Measurements from ENCODE around the gene GHRL.
"Not testable (repeated sequence)": the region's sequence is repeated elsewhere in the genome, so short reads cannot be mapped to it uniquely, and the experiment has no call there.

GHRL gene

DNA sequence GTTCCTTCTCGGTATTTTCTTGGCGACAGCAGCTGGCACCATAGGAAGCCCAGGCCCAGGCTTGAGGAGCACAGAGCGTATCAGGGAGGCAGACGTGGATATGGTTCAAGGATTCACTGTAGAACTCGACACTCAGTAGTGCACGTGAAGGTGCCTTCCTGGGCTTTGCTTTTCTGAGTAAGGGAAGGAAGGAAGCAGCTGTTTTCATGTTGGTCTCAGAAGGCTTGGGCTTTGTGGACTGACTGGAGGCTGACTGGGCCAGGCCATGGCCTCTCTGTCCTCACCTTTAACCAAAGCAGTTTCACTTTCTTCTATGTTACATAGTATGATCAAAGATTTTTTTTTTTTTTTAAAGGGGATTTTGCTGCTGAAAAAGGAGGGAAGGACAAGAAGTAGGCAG, 6.9 kb upstream of the GHRL start:
- DNase-seq (ENCODE audit: low spot score): peak; percentile 50
- TF ChIP-seq CTCF (IDR thresholded peaks at IDR 0.05; ENCODE audit: extremely low read depth, missing control alignments): no peak

DNA sequence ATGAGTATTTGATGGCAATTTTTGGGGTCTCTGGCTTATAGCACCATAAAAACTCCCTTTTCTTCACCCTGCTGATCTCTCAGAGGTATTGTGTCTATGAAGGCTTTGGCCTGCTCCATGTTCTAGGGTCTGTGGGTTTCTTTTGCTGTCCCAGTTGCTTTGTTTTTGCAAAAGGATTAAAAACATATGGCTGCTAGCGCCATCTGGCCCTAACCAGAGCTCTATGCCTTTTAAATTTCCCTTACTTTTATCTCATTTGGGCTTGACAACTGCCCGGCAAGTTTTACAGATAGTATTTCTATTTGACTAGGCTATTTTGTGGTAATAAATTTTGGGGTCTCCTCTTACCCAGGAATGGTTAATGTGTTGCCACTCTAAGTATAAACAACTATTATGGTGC, 6.4 kb upstream of the GHRL start:
- DNase-seq (ENCODE audit: low spot score): no peak
- TF ChIP-seq CTCF (IDR thresholded peaks at IDR 0.05; ENCODE audit: extremely low read depth, missing control alignments): no peak

DNA sequence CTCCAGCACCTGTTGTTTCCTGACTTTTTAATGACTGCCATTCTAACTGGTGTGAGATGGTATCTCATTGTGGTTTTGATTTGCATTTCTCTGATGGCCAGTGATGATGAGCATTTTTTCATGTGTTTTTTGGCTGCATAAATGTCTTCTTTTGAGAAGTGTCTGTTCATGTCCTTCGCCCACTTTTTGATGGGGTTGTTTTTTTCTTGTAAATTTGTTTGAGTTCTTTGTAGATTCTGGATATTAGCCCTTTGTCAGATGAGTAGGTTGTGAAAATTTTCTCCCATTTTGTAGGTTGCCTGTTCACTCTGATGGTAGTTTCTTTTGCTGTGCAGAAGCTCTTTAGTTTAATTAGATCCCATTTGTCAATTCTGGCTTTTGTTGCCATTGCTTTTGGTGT, 5.3 kb upstream of the GHRL start:
- not testable (repeated sequence) for DNase-seq (ENCODE audit: low spot score)

- TF ChIP-seq CTCF (IDR thresholded peaks at IDR 0.05; ENCODE audit: extremely low read depth, missing control alignments): no peak
- DNase-seq (ENCODE audit: low spot score): no peak
Observed at GRCh38 chr3:10294030-10294586, 1.4 kb upstream of the GHRL start.

GRCh38 chr3:10291641-10292040, 1.1 kb downstream of the GHRL start:
- DNase-seq (ENCODE audit: low spot score): no peak
- no peak for TF ChIP-seq CTCF (IDR thresholded peaks at IDR 0.05; ENCODE audit: extremely low read depth, missing control alignments)

DNA sequence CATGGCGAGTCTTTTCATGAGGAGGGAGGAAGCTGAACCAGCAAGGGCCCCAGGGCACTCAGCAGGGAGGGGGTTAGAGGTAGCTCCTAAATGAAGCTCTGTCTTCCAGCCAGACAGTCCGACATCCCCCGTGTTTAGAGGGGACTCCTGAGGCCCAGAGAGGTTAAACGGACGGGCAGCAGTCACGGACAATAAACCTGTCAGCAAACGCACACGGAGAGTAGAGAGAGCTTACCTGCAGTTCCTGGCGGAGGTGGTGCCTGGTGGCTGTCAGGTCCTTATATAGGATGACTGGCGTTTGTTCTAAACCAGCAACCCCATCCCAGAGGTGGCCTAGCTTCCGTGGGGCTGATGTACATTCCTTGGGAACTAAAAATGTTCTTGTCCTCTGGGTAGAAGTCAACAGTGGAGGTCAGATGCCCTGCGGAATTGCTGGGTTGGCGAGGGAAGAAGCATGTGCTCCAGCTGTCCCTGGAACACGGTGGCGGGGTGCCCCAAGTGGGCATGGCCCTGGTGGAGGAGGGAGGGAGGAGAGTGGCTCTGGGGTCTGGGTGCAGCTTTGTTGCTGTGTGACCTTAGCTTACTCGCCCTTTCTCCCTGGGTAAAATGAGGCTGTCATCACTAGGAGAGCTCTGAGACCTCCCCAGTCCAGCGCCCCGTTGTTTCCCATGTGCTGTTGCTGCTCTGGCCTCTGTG, 2.1 kb downstream of the GHRL start:
- no peak for DNase-seq (ENCODE audit: low spot score)
- TF ChIP-seq CTCF (IDR thresholded peaks at IDR 0.05; ENCODE audit: extremely low read depth, missing control alignments): no peak

DNA sequence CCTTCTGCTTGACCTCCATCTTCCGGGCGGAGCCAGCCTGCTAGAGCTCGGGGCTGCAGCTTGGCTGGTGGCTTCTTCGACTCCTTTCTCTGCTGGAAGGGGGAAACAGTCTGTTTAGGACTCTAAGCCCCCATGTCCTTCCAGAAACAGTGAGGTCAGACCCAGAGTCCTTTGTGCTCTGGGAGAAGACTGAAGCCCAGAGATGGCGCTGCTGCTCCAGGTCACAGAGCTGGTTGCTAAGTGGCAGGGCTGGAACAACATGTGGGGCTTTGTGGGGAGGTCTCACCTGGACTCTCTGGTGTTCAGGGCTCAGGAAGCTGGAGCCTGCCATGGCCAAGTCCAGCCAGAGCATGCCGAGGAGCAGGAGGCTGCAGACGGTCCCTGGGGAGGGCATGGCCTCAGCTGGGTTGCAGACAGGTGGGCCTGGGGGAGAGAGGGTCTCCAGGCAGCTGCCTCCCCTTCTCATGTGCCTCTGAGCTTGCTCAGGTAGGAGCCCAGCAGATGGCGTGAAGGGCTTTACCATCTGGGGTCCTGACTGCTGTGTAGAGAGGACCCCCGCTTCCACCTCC, 2.9 kb downstream of the GHRL start:
- TF ChIP-seq CTCF (IDR thresholded peaks at IDR 0.05; ENCODE audit: extremely low read depth, missing control alignments): no peak
- no peak for DNase-seq (ENCODE audit: low spot score)

DNA sequence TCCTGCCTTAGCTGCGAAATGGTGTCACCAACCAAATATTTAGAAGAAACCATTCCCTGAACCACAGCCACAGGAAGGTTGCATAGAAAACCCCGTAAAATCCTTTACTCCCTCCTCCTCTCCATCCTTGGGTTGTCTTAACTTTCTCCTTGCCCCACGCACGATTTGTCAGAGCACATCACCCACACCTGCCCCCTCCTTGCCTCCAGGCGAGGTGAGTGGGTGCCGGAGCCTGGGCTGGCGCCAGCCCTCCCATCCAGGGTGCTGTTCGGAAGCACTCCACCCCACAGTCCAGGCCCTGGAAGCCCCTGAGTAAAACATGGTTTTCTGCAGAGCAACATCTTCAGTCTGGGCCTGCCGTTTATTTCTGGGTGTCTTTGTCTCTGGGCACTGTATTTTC, 3.7 kb downstream of the GHRL start:
- no peak for TF ChIP-seq CTCF (IDR thresholded peaks at IDR 0.05; ENCODE audit: extremely low read depth, missing control alignments)
- DNase-seq (ENCODE audit: low spot score): no peak

All from GM20000 (cell line).